ENCODE data around the gene IL3. TPM values are rescaled to one million over a fixed set of nuclear protein-coding genes. Genes with fewer than 3 reads are reported as not detected.

IL3 gene
- total and polyA plus RNA-seq, 2 experiments from 2014 or later: not detected

GRCh38 chr5:132099076-132099748 lies 38.8 kb downstream of the IL3 start:
- TF ChIP-seq EZH2 (IDR thresholded peaks at IDR 0.05; ENCODE audit: insufficient read depth, poor library complexity, severe bottlenecking): no peak
- no peak for TF ChIP-seq EZH2phosphoT487 (IDR thresholded peaks at IDR 0.05; ENCODE audit: insufficient read depth, low read depth)
- Histone ChIP-seq H3F3A (ENCODE audit: insufficient read depth) (peaks cover 30% of the 10 kb centered on the region), H3K27me3 (replicated peaks; ENCODE audit: insufficient read depth) (no peaks in the 10 kb centered on the region), H3K9me2 (ENCODE audit: insufficient read depth) (no peaks in the 10 kb centered on the region), H3K27ac (peak overlapping the region; percentile 81), H3K9me3 (ENCODE audit: low read depth) (no peaks in the 10 kb centered on the region), H3K4me2 (ENCODE audit: unreplicated experiment) (peak overlapping the region; percentile 52), H4K20me1 (ENCODE audit: insufficient read depth) (no peaks in the 10 kb centered on the region), H3K4me3 (no peak overlapping the region), H3K79me2 (ENCODE audit: insufficient read depth) (no peaks in the 10 kb centered on the region), H3K36me3 (ENCODE audit: low read depth) (no peaks in the 10 kb centered on the region), H2AFZ (no peak overlapping the region), H3K4me1 (ENCODE audit: insufficient read depth) (peaks cover 59% of the 10 kb centered on the region), H3K9ac (peak overlapping the region; percentile 55; the same call in 1 of the 2 replicates)
- WGBS, 2 experiments (ENCODE audit: low coverage in 1 of 2, low lambda C conversion rate in 2 of 2, missing lambda C conversion rate in 2 of 2): 63 to 67% methylated on average over 5 of the region's 5 CpGs
- peak; percentile 53 for DNase-seq
- in situ Hi-C loops (cut with MboI): no loop called here

DNA sequence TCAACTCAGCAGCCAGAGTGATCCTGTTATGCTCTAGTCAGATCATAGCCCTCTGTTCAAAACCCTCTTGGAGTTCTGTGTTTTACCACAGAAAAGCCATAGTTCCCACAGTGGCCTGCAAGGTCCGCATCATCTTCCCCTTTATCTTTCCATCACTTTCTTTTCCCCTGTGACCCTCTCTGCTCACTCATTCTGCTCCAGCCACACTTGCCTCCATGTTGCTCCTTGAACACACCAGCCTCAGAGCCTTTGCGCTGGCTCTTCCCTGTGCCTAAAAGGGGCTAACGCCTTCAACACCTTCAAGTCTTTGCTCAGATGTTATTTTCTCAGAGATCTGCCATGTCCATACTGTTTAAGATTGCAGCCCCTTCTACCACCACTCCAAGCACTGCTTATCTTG lies 39.5 kb downstream of the IL3 start:
- Histone ChIP-seq H3K9me2 (ENCODE audit: insufficient read depth) (no peaks in the 10 kb centered on the region), H4K20me1 (ENCODE audit: insufficient read depth) (no peaks in the 10 kb centered on the region), H3K4me3 (no peak overlapping the region), H2AFZ (no peak overlapping the region), H3K9me3 (ENCODE audit: low read depth) (no peaks in the 10 kb centered on the region), H3K27ac (no peak overlapping the region), H3K4me1 (ENCODE audit: insufficient read depth) (peaks cover 62% of the 10 kb centered on the region), H3K36me3 (ENCODE audit: low read depth) (no peaks in the 10 kb centered on the region), H3K27me3 (replicated peaks; ENCODE audit: insufficient read depth) (no peaks in the 10 kb centered on the region), H3K9ac (no peak overlapping the region), H3K4me2 (ENCODE audit: unreplicated experiment) (no peak overlapping the region), H3K79me2 (ENCODE audit: insufficient read depth) (no peaks in the 10 kb centered on the region), H3F3A (ENCODE audit: insufficient read depth) (peaks cover 37% of the 10 kb centered on the region)
- in situ Hi-C loops (cut with MboI): no loop called here
- no peak for DNase-seq
- WGBS, 2 experiments (ENCODE audit: low coverage in 1 of 2, low lambda C conversion rate in 2 of 2, missing lambda C conversion rate in 2 of 2): 96 to 97% methylated on average over 3 of the region's 3 CpGs
- TF ChIP-seq EZH2 (IDR thresholded peaks at IDR 0.05; ENCODE audit: insufficient read depth, poor library complexity, severe bottlenecking): no peak
- TF ChIP-seq EZH2phosphoT487 (IDR thresholded peaks at IDR 0.05; ENCODE audit: insufficient read depth, low read depth): no peak

DNA sequence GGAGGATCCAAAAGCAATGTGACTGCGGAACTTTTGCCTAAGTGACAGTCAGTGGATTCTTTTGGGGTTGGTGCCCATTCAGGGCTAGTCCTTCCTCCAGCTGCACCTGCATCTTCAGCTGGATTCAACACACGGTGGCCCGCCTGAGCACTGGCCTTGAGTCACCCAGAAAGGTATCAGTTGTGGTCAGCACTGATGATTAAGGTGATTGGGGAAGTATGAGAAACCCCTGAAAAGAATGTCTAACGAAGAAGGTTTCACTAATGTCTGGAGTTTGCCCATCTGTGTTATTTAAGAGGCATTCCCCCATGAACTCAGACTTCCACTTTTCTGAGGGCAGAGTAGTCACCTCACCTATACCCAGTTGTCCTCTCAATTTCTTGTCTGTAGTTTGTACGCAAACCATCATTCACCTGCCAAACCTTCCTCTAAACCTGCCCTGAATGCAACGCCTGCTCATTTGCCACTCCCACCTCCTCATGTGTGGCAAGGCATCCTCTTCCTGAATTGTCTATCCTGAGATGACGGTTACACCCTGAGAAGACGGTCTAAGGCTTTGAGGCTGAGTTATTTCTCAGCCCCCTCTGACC lies 40.3 kb downstream of the IL3 start:
- Histone ChIP-seq H3K4me2 (ENCODE audit: unreplicated experiment) (no peak overlapping the region), H3K27ac (no peak overlapping the region), H3K9ac (no peak overlapping the region), H3F3A (ENCODE audit: insufficient read depth) (peaks cover 32% of the 10 kb centered on the region), H3K4me3 (no peak overlapping the region), H3K4me1 (ENCODE audit: insufficient read depth) (peaks cover 57% of the 10 kb centered on the region), H3K27me3 (replicated peaks; ENCODE audit: insufficient read depth) (no peaks in the 10 kb centered on the region), H4K20me1 (ENCODE audit: insufficient read depth) (no peaks in the 10 kb centered on the region), H3K36me3 (ENCODE audit: low read depth) (no peaks in the 10 kb centered on the region), H3K9me2 (ENCODE audit: insufficient read depth) (no peaks in the 10 kb centered on the region), H3K9me3 (ENCODE audit: low read depth) (no peaks in the 10 kb centered on the region), H2AFZ (no peak overlapping the region), H3K79me2 (ENCODE audit: insufficient read depth) (no peaks in the 10 kb centered on the region)
- WGBS, 2 experiments (ENCODE audit: low coverage in 1 of 2, low lambda C conversion rate in 2 of 2, missing lambda C conversion rate in 2 of 2): 98 to 99% methylated on average over 8 of the region's 8 CpGs
- TF ChIP-seq EZH2 (IDR thresholded peaks at IDR 0.05; ENCODE audit: insufficient read depth, poor library complexity, severe bottlenecking) (no peak), EZH2phosphoT487 (IDR thresholded peaks at IDR 0.05; ENCODE audit: insufficient read depth, low read depth) (no peak)
- DNase-seq: no peak
- in situ Hi-C loops (cut with MboI): no loop called here

GRCh38 chr5:132101385-132101880 lies 41.0 kb downstream of the IL3 start:
- no peaks in the 10 kb centered on the region for H3K9me3 ChIP-seq (ENCODE audit: low read depth)
- no peak overlapping the region for H3K27ac ChIP-seq
- H3K36me3 ChIP-seq (ENCODE audit: low read depth): no peaks in the 10 kb centered on the region
- no peaks in the 10 kb centered on the region for H4K20me1 ChIP-seq (ENCODE audit: insufficient read depth)
- no peak overlapping the region for H3K4me2 ChIP-seq (ENCODE audit: unreplicated experiment)
- no peak overlapping the region for H3K9ac ChIP-seq
- H3K27me3 ChIP-seq (replicated peaks; ENCODE audit: insufficient read depth): no peaks in the 10 kb centered on the region
- peaks cover 55% of the 10 kb centered on the region for H3K4me1 ChIP-seq (ENCODE audit: insufficient read depth)
- H3F3A ChIP-seq (ENCODE audit: insufficient read depth): peaks cover 28% of the 10 kb centered on the region
- DNase-seq: no peak
- no peaks in the 10 kb centered on the region for H3K9me2 ChIP-seq (ENCODE audit: insufficient read depth)
- no peak for TF ChIP-seq EZH2phosphoT487 (IDR thresholded peaks at IDR 0.05; ENCODE audit: insufficient read depth, low read depth)
- TF ChIP-seq EZH2 (IDR thresholded peaks at IDR 0.05; ENCODE audit: insufficient read depth, poor library complexity, severe bottlenecking): no peak
- no peak overlapping the region for H2AFZ ChIP-seq
- no peaks in the 10 kb centered on the region for H3K79me2 ChIP-seq (ENCODE audit: insufficient read depth)
- 100% methylated on average over 6 of the region's 6 CpGs for WGBS, 2 experiments (ENCODE audit: low coverage in 1 of 2, low lambda C conversion rate in 2 of 2, missing lambda C conversion rate in 2 of 2)
- H3K4me3 ChIP-seq: no peak overlapping the region
- in situ Hi-C loops (cut with MboI): no loop called here
